HG02852 (cell line): Measurements from ENCODE around the gene HERC4.
"Not testable (repeated sequence)": the region's sequence is repeated elsewhere in the genome, so short reads cannot be mapped to it uniquely, and the experiment has no call there.

Source experiments
- ATAC-seq: cut with Tn5 transposase; IDR thresholded peaks from one replicate; pipeline ENCODE4 v1.9.1; 2021; ENCODE audit warnings: mild to moderate bottlenecking, moderate library complexity; ENCODE audit not compliant: unreplicated experiment

The HERC4 gene

DNA sequence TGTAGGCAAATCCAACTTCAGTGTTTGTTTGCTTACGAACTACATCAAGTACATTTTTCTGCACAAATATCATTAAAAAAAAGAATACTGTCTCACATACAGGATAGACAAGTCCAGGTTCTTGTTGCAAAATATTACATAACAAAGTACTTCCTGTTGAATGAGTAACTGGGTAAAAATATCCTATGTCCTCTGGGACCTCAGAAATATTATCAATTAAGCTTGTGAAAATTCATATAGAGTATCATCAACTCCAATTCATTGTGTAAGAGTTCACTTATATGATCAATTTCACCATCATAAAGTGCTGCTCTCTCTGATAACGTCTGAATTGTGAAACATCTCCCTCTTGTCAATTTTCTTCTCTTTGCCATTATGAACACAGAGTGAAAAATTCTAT is 22.6 kb downstream of the HERC4 start:
- ATAC-seq = no peak

DNA sequence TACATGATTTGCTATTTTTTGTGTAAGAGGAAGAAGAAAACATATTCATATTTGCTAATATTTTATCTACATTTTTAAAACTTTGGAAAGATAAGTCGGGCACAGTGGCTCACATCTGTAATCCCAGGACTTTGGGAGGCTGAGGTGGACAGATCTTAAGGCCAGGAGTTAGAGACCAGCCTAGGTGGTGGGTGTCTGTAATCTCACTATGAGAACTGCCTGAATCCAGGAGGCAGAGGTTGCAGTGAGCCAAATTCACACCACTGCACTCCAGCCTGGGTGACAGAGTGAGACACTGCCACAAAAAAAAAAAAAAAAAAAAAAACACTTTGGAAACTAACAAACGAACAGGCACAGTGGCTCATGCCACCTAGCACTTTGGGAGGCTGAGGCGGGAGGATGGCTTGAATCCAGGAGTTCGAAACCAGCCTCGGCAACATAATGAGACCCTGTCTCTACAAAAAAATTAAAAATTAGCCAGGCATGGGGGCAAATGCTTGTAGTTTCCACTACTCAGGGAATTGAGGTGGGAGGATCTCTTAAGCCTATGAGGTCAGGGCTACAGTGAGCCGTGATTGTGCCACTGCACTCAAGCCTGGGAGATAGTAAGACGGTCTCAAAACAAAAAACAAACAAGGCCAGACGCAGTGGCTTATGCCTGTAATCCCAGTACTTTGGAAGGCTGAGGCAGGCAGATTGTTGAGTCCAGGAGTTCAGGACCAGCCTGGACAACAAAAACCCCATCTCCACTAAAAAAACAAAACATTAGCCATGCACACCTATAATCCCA is 25.6 kb downstream of the HERC4 start:
- ATAC-seq = no peak

DNA sequence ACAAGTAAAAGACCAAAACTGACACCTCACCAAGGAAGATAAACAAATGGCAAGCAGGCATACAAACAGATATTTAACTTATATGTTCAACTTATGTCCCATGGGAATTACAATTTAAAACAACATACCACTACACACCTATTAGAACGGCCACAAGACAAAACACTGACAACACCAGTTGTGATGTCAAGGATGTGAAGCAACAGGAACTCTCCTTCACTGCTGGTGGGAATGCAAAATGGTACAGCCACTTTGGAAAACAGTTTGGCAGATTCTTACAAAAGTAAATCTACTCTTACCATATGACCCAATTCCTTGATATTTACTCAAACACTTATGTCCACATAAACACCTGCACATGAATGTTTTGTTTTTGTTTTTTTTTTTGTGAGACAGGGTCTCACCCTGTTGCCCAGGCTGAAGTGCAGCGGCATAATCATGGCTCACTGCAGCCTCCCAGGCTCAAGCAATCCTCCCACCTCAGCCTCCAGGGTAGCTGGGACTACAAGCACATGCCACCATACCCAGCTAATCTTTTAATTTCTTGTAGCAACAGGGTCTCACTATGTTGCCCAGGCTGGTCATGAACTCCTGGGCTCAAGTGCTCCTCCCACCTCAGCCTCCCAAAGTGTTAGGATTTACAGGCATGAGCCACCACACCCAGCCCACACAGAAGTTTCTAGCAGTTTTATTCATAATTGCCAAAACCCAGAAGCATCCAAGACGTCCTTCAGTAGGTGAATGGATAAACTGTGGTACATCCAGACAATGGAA is 27.3 kb downstream of the HERC4 start:
- no peak for ATAC-seq

DNA sequence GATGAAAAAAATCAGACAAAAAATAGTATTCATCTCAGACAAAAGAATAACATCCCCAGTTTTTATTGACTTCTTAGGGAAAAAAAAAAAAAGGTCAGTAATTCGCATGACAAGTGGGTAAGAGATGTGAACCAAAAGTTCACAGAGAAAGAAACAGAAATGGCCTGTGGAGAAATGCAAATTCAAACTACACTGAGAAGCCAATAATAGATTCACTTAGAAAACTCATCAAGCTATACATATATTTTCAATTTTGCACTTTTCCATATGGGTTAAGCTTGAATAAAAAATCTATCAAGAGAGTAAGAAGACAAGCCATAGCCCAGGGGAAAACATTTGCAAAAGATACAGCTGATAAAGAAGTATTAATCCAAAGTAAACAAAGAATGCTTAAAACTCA is 28.0 kb downstream of the HERC4 start:
- peak; percentile 52 for ATAC-seq

DNA sequence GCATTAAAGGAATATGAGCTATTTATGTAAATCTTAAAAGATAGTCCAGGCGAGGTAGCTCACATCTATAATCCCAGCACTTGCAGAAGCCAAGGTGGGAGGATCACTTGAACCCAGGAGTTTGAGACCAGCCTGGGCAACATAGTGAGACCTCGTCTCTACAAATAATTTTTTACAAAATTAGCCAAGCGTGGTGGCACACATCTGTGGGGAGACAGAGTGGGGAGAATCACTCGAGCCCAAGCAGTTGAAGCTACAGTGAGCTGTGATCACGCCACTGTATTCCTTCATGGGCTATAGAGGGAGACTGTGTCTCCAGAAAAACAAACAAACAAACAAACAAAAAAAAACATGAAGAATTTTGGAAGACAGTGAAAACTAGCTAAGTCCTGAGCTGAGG is 28.4 kb downstream of the HERC4 start:
- ATAC-seq = peak; percentile 40

DNA sequence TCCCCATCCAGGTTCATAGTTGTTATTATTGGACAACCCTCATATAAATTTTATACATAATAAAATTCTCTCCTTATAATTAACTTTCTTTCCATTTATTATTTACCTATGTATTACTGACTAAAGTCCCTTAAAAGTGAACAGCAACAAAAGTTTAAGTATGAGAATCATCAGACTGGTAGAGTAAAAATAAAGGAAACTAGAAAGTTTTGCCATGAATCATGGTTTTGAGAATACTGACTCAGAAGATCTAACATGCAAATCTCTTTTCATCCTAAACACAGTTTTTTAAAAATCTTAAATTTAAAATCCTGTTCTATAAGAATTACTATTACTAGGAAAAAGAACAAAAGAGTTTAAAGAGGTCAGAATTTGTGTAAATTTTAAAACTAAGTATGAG is 32.1 kb downstream of the HERC4 start:
- peak; percentile 48 for ATAC-seq

DNA sequence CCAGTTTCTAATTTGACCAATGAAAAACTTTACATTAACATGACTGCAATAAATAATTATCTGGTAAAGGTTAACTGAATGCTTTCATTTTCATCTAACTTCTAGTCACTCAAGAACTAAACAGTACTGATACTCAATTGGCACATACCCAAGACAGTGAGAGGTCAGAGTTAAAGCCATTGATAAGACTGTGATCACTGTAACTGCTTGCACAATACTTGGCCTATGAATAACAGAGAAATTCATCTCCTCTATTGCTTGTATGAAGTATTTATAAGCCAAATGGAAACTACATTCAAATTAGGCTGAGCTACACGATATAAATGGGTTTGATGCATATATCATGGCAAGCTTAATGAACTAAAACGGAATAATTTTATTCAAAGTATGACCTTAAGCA is 43.0 kb downstream of the HERC4 start:
- ATAC-seq = no peak

DNA sequence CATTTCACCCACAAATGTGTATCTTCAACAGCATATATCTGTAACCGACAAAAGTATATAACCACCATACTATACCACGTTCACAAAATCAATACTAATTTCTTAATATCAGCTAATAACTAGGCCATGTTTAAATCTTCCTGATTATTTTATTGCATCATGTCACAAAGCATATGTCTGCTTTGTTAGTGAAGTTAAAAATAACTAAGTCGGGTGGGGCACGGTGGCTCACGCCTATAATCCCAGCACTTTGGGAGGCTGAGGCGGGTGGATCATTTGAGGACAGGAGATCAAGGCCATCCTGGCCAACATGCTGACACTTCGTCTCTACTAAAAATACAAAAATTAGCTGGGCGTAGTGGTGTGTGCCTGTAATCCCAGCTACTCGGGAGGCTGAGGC is 47.7 kb downstream of the HERC4 start:
- ATAC-seq = no peak

DNA sequence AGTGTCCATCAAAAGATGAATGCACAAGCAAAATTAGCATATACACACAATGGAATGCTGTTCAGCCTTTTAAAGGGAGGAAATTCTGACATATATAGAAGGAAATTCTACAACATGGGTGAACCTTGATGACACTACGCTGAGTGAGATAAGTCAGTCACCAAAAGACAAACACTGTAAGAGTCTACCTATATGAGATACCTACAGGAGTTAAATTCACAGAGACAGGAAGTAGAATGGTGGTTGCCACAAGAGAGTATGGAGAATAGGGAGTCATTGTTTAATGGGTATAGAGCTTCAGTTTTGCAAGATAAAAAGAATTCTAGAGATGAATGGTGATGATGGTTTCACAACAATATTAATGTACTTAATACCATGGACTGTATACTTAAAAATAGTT is 51.8 kb downstream of the HERC4 start:
- ATAC-seq = no peak

DNA sequence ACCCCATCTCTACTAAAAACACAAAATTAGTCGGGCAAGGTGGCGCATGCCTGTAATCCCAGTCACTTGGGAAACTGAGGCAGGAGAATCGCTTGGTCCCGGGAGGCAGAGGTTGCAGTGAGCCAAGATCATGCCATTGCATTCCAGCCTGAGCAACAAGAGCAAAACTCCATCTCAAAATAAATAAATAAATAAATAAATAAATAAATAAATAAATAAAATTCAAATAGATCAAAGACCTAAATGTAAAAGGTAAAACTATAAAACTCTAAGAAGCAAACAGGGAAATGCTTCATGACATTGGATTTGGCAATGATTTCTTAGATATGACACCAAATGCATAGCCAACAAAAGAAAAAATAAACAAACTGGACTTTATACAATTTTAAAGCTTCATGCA is 52.8 kb downstream of the HERC4 start:
- ATAC-seq = not testable (repeated sequence)

DNA sequence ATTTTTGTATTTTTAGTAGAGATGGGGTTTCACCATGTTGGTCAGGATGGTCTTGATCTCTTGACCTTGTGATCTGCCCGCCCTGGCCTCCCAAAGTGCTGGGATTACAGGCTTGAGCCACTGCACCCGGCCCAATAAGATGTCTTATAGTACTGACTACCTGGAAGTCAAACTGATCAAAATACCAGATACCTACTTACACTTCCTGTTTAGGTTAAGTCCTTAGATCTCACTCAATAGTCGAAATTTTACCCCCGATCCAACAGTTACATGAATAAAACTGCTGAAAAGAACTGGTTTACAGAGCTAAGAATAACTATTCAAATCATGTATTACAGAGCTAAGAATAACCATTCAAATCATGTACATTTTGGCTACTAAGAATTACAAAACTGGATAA is 58.6 kb downstream of the HERC4 start:
- ATAC-seq = not testable (repeated sequence)

DNA sequence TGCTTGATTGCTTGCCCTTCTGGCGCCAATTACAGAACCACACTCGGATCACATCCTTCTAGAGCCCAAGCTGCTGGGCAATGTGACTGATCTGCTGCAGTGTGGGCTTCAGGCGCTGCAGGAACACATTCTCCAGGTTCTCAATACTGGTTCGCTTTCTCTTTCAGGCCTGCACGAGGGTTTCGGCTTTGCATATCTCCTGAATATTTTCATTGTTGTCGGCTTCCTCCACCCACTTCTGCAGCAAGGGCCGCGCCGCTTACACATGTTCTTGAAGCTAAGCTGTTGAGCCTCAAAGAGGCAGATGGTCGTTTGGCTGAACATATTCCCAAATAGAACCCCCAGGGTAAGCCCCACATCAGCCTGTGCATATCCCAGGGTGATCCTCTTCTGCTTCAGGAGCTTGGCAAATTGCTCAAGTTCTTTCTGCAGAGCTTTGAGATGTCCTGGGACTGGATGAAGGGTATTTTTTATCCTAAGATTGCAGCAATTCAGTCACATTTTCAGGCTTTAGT is 64.6 kb downstream of the HERC4 start:
- ATAC-seq = no peak

DNA sequence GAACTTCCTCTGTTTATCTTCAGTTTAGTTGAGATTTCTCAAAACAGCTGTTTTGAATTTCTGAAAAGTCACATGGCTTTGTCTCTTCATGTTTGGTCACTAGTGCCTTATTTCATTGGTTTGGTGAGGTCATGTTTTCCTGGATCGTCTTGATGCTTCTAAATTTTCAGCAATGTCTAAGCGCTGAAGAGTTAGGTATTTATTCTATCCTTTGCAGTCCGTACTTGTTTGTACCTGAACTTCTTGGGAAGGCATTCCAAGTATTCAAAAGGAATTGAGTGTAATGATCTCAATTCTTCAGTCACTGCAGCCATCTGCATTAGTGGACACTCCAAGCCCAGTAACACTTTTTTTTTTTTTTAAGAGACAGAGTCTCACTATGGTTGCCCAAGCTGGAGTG is 67.7 kb downstream of the HERC4 start:
- ATAC-seq = no peak

DNA sequence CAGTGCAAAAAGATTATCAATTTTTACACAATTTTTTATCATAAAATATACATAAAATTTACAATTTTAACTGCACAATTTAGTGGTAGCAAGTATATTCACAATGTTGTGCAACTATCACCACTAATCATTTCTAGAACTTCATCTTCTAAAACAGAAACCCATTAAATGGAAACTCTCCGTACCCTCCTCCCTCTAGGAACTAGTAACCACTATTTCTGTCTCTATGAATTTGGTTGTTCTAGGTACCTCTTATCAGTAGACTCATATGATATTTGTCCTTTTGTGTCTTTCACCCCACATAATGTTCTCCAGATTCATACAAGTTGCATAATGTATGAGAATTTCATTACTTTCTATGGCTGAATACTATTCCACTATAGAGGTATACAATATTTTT is 73.5 kb downstream of the HERC4 start:
- ATAC-seq = no peak

DNA sequence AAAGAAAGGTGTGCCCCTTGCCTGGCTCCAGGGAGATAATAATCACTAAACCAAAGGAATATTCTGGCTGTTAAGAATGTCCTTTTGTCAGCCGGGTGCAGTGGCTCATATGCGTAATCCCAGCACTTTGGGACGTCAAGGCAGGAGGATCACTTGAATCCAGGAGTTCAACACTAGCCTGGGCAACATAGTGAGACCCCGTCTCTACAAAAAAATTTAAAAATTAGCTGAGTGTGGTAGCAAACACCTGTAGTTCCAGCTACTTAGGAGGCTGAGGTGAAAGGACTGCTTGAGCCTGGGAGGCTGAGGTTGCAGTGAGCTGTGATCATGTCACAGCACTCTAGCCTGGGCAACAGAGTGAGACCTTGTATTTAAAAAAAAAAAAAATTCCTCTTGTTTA is 74.1 kb downstream of the HERC4 start:
- no peak for ATAC-seq

DNA sequence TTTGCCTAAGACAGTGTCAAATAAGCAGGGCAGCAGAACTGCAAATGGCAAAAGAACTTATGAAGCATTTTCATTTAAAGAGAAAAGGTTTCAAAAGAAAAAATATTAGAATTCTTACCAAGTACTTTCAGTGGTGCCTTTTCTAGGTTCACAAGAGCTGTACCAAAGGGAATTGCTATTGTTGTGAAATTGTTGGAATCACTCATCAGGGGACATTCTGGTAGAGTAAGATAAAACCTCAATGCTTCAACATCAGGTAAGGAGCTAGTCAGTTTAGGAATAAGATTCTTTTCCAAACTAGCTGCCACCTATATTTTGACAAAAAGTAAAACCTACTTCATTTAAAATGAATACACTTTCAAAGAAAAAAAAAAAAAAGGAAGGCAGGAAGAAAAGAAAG is 85.0 kb downstream of the HERC4 start:
- no peak for ATAC-seq

DNA sequence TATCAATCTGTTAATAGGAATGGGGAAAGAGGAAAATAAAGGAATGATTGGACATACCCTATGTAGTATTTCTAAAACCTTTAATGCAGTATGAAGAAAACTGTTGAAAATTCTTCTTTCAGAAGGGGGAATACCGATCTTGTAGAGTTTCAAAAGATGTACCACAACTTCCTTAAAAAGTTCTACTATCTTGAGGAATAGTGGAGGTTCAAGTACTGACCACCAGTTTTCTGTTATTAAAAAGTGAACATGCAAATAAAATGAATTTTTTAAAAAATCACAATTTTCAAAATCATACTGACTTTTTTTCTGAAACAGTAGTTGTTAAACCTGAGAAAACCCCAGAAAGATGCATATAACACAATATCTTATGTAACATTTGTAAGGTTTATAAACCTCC is 86.5 kb downstream of the HERC4 start:
- no peak for ATAC-seq

DNA sequence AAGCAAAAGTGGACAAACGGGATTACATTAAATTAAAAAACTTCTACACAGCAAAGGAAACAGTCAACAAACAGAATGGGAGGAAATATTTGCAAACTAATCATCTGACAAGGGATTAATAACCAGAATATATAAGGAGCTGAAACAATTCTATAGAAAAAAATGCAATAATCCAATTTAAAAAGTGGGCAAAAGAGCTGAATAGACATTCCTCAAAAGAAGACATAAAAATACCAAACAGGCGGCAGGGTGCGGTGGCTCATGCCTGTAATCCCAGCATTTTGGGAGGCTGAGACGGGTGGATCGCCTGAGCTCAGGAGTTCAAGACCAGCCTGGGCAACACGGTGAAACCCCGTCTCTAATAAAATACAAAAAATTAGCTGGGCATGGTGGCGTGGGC is 92.5 kb downstream of the HERC4 start:
- not testable (repeated sequence) for ATAC-seq

DNA sequence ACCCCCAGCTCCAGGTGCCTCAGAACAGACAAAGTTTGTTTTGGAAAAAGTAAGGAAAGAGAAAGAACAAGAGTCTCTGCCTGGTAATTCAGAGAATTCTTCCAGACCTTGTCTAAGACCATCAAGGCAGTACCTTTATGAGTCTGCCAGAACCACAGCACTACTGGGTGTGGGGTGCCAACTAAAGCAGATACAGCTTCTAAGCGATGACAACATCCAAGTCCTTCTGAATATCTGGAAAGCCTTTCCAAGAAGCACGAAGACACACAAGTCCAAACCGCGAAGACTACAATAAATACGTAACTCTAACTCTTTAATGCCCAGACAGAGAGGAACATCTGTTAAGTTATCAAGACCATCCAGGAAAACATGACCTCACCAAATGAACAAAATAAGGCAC is 96.3 kb downstream of the HERC4 start:
- no peak for ATAC-seq

DNA sequence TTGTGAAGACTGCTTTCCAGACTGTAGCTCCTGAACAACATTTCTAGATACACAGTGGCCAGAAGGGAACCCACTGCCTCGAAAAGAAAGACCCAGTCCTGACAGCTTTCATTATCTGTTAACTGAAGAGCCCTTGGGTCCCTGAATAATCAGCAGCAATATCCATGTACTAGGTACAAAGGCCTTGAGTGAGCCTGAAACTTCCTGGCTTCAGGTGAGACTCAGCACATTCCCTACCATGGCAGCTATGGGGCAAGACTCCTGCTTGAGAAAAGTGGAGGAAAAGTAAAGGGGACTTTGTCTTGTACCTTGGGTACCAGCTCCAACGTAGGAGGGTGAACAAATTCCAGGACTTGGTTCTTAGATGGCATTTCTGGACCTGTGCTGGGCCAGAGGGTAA is 97.8 kb downstream of the HERC4 start:
- ATAC-seq = no peak

DNA sequence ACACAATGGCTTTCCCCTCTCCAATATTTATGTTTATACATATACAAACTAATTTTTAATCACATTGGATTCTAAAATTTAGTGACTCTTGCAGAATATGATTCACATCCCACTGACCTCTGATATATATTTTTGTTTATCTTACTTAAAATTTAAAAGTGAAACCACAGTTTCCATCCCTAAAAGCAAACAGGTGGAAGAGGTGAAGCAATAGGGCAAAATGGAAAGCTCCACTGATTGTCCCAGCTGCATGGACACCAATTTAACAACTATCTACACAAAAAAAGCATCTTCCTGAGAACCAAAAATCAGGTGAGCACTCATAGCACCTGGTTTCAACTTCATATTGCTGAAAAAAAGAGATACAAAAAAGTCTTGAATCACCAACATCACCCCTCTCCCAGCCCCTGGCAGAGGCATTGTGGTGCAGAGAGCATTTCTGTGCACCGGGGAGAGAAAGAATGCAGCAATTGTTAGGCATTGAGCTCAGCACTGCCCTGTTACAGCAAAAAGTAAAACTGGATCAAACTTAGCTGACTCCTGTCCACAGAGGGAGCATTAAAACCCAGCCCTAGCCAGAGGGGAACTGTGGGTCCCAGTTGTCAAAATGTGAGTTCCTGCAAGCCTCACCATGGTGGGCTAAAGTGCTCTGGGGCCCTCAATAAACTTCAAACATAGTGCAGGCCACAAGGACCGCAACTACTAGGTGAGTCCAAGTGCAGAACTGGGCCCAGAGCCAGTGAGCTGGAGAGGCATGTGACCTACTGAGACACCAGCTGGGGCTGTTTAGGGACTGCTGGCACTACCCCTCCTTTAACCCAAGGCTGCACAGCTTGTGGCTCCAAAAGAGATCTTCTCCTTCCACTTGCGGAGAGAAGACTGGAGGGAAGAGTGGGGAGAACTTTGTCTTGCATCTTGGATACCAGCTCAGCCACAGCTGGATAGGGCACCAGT is 98.5 kb downstream of the HERC4 start:
- no peak for ATAC-seq
